ENCODE results near the gene ARHGAP44.

The ARHGAP44 gene, protein sequence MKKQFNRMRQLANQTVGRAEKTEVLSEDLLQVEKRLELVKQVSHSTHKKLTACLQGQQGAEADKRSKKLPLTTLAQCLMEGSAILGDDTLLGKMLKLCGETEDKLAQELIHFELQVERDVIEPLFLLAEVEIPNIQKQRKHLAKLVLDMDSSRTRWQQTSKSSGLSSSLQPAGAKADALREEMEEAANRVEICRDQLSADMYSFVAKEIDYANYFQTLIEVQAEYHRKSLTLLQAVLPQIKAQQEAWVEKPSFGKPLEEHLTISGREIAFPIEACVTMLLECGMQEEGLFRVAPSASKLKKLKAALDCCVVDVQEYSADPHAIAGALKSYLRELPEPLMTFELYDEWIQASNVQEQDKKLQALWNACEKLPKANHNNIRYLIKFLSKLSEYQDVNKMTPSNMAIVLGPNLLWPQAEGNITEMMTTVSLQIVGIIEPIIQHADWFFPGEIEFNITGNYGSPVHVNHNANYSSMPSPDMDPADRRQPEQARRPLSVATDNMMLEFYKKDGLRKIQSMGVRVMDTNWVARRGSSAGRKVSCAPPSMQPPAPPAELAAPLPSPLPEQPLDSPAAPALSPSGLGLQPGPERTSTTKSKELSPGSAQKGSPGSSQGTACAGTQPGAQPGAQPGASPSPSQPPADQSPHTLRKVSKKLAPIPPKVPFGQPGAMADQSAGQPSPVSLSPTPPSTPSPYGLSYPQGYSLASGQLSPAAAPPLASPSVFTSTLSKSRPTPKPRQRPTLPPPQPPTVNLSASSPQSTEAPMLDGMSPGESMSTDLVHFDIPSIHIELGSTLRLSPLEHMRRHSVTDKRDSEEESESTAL

DNA sequence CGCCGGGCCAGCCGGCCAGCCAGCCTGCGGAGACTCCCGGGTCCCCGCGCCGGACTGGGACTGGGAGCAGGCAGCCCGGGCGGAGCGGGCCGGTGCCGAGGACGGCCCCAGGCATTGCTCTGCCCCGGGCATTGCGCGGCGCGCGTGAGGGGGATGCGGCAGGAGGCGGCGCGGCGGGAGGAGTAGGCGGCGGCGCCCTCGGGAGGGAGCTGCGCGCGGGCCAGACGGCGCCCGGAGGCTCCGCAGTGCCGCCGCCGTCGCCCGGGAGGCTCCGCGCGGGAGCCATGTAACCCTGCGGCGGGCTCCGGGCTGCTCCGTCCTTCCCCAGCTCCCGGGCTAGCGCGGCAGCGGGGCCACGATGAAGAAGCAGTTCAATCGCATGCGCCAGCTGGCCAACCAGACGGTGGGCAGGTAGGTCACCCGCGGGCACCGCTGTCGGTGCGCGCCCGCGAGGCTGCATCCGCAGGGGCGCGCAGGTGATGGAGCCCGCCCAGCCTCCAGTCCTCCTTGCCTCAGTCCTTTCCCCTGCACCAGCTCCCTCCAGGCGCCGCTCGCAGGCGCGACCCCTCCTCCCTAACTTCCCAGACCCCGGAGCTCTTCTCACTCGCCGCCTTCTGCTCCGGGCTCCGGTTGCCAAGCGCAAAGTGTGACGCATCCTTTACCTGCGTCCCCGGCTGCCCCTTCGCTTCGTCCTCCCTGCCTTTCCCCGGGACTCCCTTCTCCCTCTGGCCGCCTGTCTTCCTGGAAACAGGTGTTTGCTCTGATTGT is at the start of gene ARHGAP44:
Gene ARHGAP44, plus strand, starts transcription at position 18 of the 768 bp plus-strand sequence. Its CDS starts 341 bp downstream, at position 359.
- TF ChIP-seq, protein P1, sequence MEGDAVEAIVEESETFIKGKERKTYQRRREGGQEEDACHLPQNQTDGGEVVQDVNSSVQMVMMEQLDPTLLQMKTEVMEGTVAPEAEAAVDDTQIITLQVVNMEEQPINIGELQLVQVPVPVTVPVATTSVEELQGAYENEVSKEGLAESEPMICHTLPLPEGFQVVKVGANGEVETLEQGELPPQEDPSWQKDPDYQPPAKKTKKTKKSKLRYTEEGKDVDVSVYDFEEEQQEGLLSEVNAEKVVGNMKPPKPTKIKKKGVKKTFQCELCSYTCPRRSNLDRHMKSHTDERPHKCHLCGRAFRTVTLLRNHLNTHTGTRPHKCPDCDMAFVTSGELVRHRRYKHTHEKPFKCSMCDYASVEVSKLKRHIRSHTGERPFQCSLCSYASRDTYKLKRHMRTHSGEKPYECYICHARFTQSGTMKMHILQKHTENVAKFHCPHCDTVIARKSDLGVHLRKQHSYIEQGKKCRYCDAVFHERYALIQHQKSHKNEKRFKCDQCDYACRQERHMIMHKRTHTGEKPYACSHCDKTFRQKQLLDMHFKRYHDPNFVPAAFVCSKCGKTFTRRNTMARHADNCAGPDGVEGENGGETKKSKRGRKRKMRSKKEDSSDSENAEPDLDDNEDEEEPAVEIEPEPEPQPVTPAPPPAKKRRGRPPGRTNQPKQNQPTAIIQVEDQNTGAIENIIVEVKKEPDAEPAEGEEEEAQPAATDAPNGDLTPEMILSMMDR (IDR thresholded peaks at IDR 0.05; ENCODE audit: low read depth, low read length) = no peak
- peak; percentile 11 to 75 for DNase-seq (ENCODE audit: low read depth in 2 of 2)
- peak within 1 kb of the TSS; percentile 54 to 66 for H3K4me3 ChIP-seq (replicated peaks in 1 of 2; ENCODE audit: low read depth in 2 of 2, low read length in 2 of 2)

DNA sequence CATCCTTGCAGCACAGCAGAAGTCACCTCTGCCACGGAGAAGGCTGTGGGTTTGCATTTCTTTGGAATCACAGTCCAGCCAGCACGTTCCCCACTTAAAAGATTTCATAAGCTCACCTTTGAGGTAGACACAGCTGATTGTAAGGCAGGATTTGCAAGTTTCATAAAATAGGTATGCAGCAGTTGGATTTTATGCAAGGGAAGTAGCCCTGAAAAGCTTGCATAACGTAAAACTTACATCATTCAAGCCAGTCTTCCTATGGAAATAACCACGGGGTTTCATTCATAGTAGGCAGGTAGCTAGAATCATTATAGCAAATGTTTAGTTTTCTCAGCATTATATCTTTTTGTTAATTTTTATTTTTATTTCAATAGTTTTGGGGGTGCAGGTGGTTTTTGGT is 49.8 kb upstream of the ARHGAP44 start:
- TF ChIP-seq, protein P1 (IDR thresholded peaks at IDR 0.05; ENCODE audit: low read depth, low read length) = no peak
- DNase-seq (ENCODE audit: low read depth in 2 of 2) = no peak

DNA sequence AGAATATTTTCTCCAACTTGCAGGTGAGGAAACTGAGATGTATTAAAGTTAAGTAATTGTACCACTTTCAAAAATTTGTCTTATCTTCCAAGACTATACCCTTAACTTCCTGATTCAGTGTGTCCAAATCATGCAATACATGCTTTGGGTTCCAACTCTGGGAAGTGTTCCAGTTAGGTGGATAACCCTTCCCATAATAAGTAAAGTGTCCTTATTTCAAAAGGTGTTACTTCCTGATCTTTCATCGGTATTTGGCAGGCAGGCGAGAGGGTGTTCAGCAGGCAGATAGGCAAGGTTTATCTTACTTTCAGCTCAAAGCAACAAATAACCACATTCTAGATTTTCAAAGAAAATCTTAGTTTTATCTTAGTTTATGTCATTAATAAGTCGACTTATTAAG is 46.3 kb upstream of the ARHGAP44 start:
- H3K4me3 ChIP-seq (replicated peaks in 1 of 2; ENCODE audit: low read depth in 2 of 2, low read length in 2 of 2) = no peak overlapping the region
- TF ChIP-seq, protein P1 (IDR thresholded peaks at IDR 0.05; ENCODE audit: low read depth, low read length) = no peak
- no peak for DNase-seq (ENCODE audit: low read depth in 2 of 2)

More for the DNA sequence above, 49.8 kb upstream of the ARHGAP44 start:
- H3K4me3 ChIP-seq (replicated peaks in 1 of 2; ENCODE audit: low read depth in 2 of 2, low read length in 2 of 2) = no peak overlapping the region

DNA sequence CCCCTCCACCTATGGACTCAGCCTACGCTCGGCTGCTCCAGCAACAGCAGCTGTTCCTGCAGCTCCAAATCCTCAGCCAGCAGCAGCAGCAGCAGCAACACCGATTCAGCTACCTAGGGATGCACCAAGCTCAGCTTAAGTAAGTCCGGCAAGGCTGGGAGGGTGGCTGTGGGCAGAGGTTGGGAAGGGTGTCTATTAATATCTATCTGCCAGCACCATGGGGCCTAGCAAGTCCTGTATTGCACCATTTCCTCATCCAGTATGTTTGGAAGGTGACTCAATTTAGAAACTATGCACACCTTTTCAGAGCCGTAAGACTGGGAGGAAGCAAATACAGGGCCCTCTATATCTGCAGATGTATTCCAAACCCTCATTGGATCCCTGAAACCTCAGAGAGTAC is 45.0 kb upstream of the ARHGAP44 start:
- TF ChIP-seq, protein P1 (IDR thresholded peaks at IDR 0.05; ENCODE audit: low read depth, low read length) = no peak
- no peak overlapping the region for H3K4me3 ChIP-seq (replicated peaks in 1 of 2; ENCODE audit: low read depth in 2 of 2, low read length in 2 of 2)
- DNase-seq (ENCODE audit: low read depth in 2 of 2) = peak in 1 of 2 donors; percentile 45

DNA sequence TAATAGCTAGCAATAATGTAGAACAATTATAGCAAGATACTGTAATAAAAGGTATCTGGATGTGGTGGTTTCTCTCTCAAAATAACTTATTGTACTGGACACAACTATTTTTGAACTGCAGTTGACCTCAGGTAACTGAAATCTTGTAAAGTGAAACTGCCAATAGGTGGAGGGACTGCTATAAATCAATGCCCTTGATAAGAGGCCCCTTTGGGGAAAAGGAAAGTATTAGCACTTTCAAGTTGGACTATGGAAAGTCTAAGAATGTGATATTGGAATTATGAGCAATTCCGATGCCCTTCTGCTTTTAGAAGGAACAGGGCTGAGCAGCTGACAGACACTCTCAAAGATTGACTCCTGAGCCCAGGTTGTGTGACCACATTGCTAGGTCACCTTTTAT is 44.5 kb upstream of the ARHGAP44 start:
- DNase-seq (ENCODE audit: low read depth in 2 of 2) = no peak
- TF ChIP-seq, protein P1 (IDR thresholded peaks at IDR 0.05; ENCODE audit: low read depth, low read length) = no peak

DNA sequence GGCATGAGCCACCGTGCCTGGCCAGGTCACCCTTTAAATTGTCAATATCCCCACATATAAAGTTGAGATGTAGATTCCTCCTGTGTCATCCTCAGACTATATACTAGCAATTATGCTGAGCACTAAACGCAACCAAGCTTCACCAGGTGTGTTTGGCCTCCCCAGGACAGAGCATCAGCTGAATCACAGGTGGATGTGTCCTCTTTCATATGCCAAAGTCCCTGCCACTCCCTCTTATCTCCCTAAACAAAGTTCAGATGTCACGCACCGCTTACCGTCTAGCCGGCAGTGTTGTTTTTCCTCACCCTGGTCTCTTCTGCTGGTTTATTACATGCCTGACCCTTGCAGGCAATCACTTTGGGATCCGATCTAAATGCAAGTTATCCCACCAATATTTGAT is 43.8 kb upstream of the ARHGAP44 start:
- TF ChIP-seq, protein P1 (IDR thresholded peaks at IDR 0.05; ENCODE audit: low read depth, low read length) = no peak
- DNase-seq (ENCODE audit: low read depth in 2 of 2) = no peak
- no peak overlapping the region for H3K4me3 ChIP-seq (replicated peaks in 1 of 2; ENCODE audit: low read depth in 2 of 2, low read length in 2 of 2)

More for the DNA sequence above, 44.5 kb upstream of the ARHGAP44 start:
- H3K4me3 ChIP-seq (replicated peaks in 1 of 2; ENCODE audit: low read depth in 2 of 2, low read length in 2 of 2) = no peak overlapping the region

All from cardiac fibroblast (primary cell).